ENCODE data around the gene LRGUK. TPM values are rescaled to one million over a fixed set of nuclear protein-coding genes. Genes with fewer than 3 reads are reported as not detected.

The LRGUK gene
- total and polyA plus RNA-seq, 2 of the 8 experiments (the other 6 are each of a cell fraction or from before 2014, with no cell fraction given), result 1.5 to 3.6 TPM

DNA sequence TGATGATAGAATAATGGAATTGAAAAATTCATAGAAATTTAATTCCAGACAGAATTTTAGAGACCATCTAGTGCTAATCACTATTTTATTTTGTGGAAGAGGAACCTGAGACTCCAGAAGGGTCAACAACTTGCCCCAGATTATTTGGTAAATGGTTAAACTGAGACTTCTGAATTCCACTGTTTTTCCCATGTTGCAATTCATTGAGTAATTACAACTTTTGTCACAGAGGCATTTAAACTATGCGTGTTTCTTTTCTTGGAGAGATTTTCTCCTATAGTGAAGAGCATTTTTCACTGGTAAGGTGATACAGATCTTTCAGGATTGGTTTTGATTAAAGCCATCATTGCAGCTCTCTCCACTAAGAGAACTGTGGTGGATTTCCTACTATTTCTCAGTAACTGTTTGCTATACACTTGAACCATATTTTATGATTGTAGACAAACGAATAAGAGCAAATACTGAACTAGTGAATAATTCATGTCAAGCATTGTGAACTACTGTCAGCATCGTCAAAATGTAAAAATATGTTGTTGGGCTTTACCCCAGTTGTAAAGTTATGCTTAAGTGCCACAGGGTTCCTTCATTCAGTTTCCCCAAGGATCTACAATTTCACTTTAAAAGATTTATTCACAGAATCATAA, 26.5 kb downstream of the LRGUK start (continued):
- TF ChIP-seq, protein P1, sequence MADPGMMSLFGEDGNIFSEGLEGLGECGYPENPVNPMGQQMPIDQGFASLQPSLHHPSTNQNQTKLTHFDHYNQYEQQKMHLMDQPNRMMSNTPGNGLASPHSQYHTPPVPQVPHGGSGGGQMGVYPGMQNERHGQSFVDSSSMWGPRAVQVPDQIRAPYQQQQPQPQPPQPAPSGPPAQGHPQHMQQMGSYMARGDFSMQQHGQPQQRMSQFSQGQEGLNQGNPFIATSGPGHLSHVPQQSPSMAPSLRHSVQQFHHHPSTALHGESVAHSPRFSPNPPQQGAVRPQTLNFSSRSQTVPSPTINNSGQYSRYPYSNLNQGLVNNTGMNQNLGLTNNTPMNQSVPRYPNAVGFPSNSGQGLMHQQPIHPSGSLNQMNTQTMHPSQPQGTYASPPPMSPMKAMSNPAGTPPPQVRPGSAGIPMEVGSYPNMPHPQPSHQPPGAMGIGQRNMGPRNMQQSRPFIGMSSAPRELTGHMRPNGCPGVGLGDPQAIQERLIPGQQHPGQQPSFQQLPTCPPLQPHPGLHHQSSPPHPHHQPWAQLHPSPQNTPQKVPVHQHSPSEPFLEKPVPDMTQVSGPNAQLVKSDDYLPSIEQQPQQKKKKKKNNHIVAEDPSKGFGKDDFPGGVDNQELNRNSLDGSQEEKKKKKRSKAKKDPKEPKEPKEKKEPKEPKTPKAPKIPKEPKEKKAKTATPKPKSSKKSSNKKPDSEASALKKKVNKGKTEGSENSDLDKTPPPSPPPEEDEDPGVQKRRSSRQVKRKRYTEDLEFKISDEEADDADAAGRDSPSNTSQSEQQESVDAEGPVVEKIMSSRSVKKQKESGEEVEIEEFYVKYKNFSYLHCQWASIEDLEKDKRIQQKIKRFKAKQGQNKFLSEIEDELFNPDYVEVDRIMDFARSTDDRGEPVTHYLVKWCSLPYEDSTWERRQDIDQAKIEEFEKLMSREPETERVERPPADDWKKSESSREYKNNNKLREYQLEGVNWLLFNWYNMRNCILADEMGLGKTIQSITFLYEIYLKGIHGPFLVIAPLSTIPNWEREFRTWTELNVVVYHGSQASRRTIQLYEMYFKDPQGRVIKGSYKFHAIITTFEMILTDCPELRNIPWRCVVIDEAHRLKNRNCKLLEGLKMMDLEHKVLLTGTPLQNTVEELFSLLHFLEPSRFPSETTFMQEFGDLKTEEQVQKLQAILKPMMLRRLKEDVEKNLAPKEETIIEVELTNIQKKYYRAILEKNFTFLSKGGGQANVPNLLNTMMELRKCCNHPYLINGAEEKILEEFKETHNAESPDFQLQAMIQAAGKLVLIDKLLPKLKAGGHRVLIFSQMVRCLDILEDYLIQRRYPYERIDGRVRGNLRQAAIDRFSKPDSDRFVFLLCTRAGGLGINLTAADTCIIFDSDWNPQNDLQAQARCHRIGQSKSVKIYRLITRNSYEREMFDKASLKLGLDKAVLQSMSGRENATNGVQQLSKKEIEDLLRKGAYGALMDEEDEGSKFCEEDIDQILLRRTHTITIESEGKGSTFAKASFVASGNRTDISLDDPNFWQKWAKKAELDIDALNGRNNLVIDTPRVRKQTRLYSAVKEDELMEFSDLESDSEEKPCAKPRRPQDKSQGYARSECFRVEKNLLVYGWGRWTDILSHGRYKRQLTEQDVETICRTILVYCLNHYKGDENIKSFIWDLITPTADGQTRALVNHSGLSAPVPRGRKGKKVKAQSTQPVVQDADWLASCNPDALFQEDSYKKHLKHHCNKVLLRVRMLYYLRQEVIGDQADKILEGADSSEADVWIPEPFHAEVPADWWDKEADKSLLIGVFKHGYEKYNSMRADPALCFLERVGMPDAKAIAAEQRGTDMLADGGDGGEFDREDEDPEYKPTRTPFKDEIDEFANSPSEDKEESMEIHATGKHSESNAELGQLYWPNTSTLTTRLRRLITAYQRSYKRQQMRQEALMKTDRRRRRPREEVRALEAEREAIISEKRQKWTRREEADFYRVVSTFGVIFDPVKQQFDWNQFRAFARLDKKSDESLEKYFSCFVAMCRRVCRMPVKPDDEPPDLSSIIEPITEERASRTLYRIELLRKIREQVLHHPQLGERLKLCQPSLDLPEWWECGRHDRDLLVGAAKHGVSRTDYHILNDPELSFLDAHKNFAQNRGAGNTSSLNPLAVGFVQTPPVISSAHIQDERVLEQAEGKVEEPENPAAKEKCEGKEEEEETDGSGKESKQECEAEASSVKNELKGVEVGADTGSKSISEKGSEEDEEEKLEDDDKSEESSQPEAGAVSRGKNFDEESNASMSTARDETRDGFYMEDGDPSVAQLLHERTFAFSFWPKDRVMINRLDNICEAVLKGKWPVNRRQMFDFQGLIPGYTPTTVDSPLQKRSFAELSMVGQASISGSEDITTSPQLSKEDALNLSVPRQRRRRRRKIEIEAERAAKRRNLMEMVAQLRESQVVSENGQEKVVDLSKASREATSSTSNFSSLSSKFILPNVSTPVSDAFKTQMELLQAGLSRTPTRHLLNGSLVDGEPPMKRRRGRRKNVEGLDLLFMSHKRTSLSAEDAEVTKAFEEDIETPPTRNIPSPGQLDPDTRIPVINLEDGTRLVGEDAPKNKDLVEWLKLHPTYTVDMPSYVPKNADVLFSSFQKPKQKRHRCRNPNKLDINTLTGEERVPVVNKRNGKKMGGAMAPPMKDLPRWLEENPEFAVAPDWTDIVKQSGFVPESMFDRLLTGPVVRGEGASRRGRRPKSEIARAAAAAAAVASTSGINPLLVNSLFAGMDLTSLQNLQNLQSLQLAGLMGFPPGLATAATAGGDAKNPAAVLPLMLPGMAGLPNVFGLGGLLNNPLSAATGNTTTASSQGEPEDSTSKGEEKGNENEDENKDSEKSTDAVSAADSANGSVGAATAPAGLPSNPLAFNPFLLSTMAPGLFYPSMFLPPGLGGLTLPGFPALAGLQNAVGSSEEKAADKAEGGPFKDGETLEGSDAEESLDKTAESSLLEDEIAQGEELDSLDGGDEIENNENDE (IDR thresholded peaks at IDR 0.05; ENCODE audit: insufficient replicate concordance, low read length), result no peak
- TF ChIP-seq JUN (IDR thresholded peaks at IDR 0.05; ENCODE audit: low read depth, low read length), result no peak
- TF ChIP-seq, protein P2, sequence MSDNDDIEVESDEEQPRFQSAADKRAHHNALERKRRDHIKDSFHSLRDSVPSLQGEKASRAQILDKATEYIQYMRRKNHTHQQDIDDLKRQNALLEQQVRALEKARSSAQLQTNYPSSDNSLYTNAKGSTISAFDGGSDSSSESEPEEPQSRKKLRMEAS (IDR thresholded peaks at IDR 0.05), result no peak
- TF ChIP-seq, protein P3, sequence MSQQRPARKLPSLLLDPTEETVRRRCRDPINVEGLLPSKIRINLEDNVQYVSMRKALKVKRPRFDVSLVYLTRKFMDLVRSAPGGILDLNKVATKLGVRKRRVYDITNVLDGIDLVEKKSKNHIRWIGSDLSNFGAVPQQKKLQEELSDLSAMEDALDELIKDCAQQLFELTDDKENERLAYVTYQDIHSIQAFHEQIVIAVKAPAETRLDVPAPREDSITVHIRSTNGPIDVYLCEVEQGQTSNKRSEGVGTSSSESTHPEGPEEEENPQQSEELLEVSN (IDR thresholded peaks at IDR 0.05), result no peak
- no peak for TF ChIP-seq POLR2AphosphoS5 (IDR thresholded peaks at IDR 0.05; ENCODE audit: low read depth, low read length)
- TF ChIP-seq, protein P4, sequence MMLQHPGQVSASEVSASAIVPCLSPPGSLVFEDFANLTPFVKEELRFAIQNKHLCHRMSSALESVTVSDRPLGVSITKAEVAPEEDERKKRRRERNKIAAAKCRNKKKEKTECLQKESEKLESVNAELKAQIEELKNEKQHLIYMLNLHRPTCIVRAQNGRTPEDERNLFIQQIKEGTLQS (IDR thresholded peaks at IDR 0.05; ENCODE audit: insufficient read depth, low read depth, low read length), result no peak
- TF ChIP-seq JUND (IDR thresholded peaks at IDR 0.05; ENCODE audit: low read length), result no peak
